ENCODE data around the gene ABCA10.

- TF ChIP-seq CTCF (IDR thresholded peaks at IDR 0.05) (no peak), POLR2A (IDR thresholded peaks at IDR 0.05) (no peak)
Observed at GRCh38 chr17:69123626-69124025, 105.0 kb downstream of the ABCA10 start.
